Measurements from ENCODE around the gene SLC9A6.
A peak's percentile ranks its signal among the peaks of the same experiment; 100 is the strongest.
"Not testable (repeated sequence)": the region's sequence is repeated elsewhere in the genome, so short reads cannot be mapped to it uniquely, and the experiment has no call there.

SLC9A6 gene

DNA sequence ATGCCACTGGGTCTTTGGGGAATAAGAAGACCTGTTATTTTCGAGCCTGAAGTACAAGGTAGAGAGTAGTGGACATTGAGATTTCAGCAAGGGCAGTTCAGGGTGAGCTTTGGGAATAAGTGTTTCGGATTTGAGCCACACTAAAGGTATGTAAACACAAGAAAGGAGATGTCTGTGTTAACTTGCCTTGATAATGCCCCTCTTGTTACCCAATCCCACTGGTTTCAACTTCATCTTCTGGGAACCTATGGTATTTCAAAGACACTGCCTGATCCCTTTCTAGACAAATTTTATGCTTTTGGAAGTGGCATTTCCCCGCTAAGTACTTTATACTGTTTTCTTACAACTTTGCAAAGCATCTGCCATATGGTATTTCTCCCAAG is 79.4 kb downstream of the SLC9A6 start:
- no peak for DNase-seq

DNA sequence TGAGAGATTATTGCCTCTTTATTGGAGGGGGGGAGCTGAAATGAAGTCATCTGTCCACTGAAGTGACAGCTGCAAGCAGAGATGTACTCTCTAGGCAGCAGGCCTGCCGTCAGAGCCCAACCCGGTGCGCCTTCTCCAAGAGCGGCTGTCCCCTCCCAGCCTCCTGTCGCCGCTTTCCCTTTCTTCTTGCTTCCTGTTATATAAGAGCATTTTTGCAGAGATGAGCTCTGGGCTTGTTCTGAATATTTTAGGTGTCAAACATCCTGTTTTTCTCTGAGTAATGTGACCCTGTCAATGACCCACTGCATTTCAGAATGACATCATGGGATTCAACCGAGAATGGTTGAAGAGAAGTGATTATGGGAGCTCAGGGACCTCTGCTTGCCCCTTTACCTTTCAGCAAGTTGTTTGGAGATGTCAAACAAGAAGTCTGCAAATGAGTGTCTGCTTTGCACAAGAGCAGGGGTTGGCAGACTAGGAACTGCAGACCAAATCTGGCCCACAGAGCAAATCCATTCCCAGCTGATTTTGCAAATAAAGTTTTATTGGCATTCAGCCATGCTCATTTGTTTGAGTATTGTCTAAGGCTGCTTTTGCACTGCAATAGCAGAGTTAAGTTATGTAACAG is 79.9 kb downstream of the SLC9A6 start:
- DNase-seq = peak; percentile 71

DNA sequence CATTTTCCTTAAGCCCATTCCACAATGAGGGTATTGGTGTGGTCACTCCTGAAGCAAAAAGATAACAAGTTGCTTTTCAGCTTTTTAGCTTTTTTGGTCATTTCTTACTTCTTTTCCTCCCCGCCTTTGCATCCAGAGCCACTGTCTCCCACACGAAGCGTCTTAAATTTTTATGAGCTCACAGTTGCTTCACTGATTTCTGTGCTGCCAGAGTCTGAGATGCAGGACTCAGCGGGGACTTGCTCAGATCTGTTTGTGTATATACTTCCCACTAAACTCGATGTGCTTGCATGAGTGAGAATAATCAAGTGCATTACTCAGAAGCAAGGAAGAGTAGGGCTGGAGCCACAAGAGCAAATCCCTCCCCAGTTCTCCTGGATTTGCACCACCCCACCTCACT is 81.9 kb downstream of the SLC9A6 start:
- DNase-seq = no peak

DNA sequence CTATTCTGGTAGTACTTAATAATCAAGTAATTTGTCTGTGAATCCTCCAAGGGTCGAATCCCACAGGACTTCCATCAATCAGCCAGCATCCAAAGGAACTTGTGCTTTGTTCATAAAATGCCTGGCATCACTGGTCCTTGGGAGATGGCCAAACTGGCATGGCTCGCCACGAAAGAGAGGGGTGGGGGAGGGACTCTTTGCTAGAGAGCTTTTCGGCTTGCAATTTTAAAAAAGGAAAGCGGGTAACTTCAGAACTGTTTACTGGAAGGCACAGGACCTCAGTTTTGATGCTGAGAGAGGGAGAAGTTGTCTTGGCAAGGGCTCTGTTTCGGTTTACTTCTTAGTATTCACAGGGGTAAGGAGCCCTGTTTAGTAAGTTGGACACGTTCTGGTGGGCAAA is 82.7 kb downstream of the SLC9A6 start:
- no peak for DNase-seq

DNA sequence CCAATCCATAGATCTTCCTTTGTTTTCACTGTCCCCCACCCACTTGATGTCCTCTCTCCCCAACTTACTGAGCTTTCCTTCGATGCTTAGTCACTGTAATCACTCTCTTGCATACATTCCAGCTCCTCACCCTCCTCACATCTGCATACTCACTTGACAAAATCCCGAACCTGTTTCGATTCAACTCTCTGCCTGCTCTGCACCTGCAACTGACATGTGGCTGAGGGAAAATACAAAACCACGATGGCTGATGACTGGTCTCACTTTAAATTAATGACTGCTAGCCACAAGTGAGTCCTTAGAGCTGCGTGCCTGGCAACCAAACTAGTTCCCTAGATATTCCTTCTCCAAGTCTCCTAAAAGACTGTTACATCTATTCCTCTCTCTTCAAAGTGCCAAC is 91.7 kb downstream of the SLC9A6 start:
- DNase-seq = no peak

DNA sequence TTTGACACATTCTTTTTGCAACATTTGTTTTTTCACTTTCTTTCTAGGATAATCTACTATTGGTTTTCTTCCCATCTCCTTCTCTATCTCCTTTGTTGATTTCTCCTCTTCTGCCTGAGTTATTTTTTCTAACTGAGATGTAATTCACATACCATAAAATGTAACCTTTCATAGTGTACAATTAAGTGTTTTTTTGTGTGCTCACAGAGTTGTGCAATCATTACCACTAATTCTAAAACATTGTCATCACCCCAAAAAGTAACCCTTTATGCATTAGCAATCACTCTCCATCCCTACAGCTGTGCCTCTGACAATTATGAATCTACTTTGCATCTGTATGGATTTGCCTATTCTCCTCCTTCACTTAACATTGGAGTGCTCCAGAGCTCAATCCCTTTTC is 95.5 kb downstream of the SLC9A6 start:
- no peak for DNase-seq

DNA sequence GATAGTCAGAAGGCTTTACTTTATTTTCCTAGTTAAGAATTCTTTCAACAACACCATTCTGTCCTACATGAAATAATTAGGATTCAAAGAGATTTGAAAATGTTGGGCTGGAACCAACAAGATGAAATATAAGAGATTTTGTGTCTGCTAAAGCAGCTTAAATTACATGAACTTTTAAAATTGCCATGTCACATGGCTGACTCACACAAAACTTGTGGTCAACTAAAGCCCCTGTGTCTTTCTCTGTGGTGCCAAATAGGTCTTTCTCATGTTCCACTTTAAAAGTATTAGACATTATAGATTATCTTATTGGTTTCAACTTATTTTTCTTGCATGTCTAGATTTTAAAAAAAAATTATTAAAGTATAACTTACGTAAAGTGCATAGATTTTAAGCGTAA is 101.3 kb downstream of the SLC9A6 start:
- DNase-seq = peak; percentile 58

DNA sequence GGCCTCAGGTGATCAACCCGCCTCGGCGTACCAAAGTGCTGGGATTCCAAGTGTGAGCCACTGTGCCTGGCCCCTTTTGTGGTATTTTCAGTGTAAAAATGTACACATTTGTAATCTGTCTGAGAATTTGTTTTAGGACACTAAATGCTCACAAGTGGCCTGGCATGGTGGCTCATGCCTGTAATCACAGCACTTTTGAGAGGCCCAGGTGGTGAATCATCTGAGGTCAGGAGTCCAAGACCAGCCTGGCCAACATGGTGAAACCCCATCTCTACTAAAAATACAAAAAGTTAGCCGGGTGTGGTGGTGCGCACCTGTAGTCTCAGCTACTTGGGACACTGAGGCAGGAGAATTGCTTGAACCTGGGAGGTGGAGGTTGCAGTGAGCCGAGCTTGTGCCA is 106.7 kb downstream of the SLC9A6 start:
- DNase-seq = not testable (repeated sequence)

DNA sequence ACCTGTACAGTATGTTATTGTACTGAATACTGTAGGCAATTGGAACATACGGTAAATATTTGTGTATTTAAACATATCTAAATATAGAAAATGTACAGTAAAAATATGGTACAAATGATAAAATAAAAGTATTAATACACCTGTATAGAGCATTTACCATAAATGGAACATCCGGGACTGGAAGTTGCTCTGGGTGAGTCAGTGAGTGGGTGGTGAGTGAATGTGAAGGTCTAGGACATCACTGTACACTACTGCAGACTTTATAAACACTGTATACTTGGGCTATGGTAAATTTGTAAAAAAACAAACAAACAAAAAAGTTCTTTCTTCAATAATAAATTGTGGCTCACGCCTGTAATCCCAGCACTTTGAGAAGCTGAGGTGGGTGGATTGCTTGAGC is 109.7 kb downstream of the SLC9A6 start:
- no peak for DNase-seq
